Ammon's horn (tissue), 1 donor: ENCODE data around the gene FOXF1.

Experiments
- DNase-seq: peaks from one replicate; pipeline ENCODE4 v3.0.0-alpha.2; 2016; ENCODE audit warnings: low spot score

FOXF1 gene

GRCh38 chr16:86558355-86559193, 48.2 kb downstream of the FOXF1 start:
- DNase-seq = no peak

GRCh38 chr16:86559802-86560305, 49.5 kb downstream of the FOXF1 start:
- no peak for DNase-seq

GRCh38 chr16:86562356-86562755, 52.0 kb downstream of the FOXF1 start:
- DNase-seq = no peak

- peak; percentile 89 for DNase-seq
These were observed 53.4 kb downstream of the FOXF1 start for GRCh38 chr16:86563469-86564345.
